BLaER1 treated with 17β-estradiol and CSF1 and Interleukin-3, amounts not matched to agents 10 nM and 100 nM (cell line): ENCODE results near the gene GNE.
A peak's percentile ranks its signal among the peaks of the same experiment; 100 is the strongest.

Experiments
- H3K27ac ChIP-seq, 11 experiments: shearing (Covaris generic); formaldehyde crosslinking; 2 replicates each; pipeline ENCODE4 v1.8.1; 2022
- H3K27me3 ChIP-seq, 11 experiments: shearing (Covaris generic); formaldehyde crosslinking; 2 replicates each; pipeline ENCODE4 v1.8.1; 2022
- H3K36me3 ChIP-seq, 11 experiments: shearing (Covaris generic); formaldehyde crosslinking; 2 replicates each; pipeline ENCODE4 v1.8.1; 2022
- H3K4me1 ChIP-seq, 10 experiments: shearing (Covaris generic); formaldehyde crosslinking; 2 replicates each; pipeline ENCODE4 v1.8.1; 2022
- H3K4me2 ChIP-seq, 11 experiments: shearing (Covaris generic); formaldehyde crosslinking; 2 replicates each; pipeline ENCODE4 v1.8.1; 2022
- H3K4me3 ChIP-seq, 10 experiments: shearing (Covaris generic); formaldehyde crosslinking; 2 replicates each; pipeline ENCODE4 v1.8.1; 2022
- H3K9ac ChIP-seq, 11 experiments: shearing (Covaris generic); formaldehyde crosslinking; 2 replicates each; pipeline ENCODE4 v1.8.1; 2022
- H3K9me3 ChIP-seq, 11 experiments: shearing (Covaris generic); formaldehyde crosslinking; replicated peaks in 1 of 11; 2 replicates each; pipeline ENCODE4 v1.8.1; 2022
- H4K20me1 ChIP-seq, 11 experiments: shearing (Covaris generic); formaldehyde crosslinking; 2 replicates each; pipeline ENCODE4 v1.8.1; 2022
- Cebpa-rat ChIP-seq, 11 experiments: shearing (Covaris generic); IDR thresholded peaks; 2 replicates each; pipeline ENCODE4 v1.8.1; 2022

Gene GNE

GRCh38 chr9:36207546-36208012, 50.7 kb downstream of the GNE start:
- peaks cover 90 to 100% (median 100%) of the 10 kb centered on the region in 11 experiments for H4K20me1 ChIP-seq
- H3K9me3 ChIP-seq: no peaks in the 10 kb centered on the region
- H3K27me3 ChIP-seq: no peaks in the 10 kb centered on the region
- H3K4me2 ChIP-seq: peak overlapping the region in 9 of 11 experiments; percentile 24 to 69 (median 43); a peak in 18 of 22 replicates
- H3K36me3 ChIP-seq: peaks cover 100% of the 10 kb centered on the region in 11 experiments
- H3K27ac ChIP-seq: peak overlapping the region in 10 of 11 experiments; percentile 6 to 74 (median 48); a peak in 15 of 22 replicates
- H3K9ac ChIP-seq: peak overlapping the region in 10 of 11 experiments; percentile 6 to 60 (median 42); a peak in 18 of 22 replicates
- H3K4me3 ChIP-seq: no peak overlapping the region
- H3K4me1 ChIP-seq: peaks cover 0 to 39% (median 28%) of the 10 kb centered on the region in 10 experiments; a peak in 18 of 20 replicates
- no peak for TF ChIP-seq Cebpa-rat (IDR thresholded peaks at IDR 0.05)

- H3K36me3 ChIP-seq: peaks cover 100% of the 10 kb centered on the region in 11 experiments
- H3K4me1 ChIP-seq: peaks cover 0 to 39% (median 28%) of the 10 kb centered on the region in 10 experiments; a peak in 17 of 20 replicates
- no peaks in the 10 kb centered on the region for H3K9me3 ChIP-seq
- H4K20me1 ChIP-seq: peaks cover 88 to 100% (median 100%) of the 10 kb centered on the region in 11 experiments
- no peaks in the 10 kb centered on the region for H3K27me3 ChIP-seq
- peak overlapping the region in 8 of 11 experiments; percentile 6 to 74 (median 48); a peak in 10 of 22 replicates for H3K27ac ChIP-seq
- no peak for TF ChIP-seq Cebpa-rat (IDR thresholded peaks at IDR 0.05)
- peak overlapping the region in 9 of 11 experiments; percentile 6 to 60 (median 41); a peak in 13 of 22 replicates for H3K9ac ChIP-seq
- H3K4me3 ChIP-seq: no peak overlapping the region
- H3K4me2 ChIP-seq: peak overlapping the region in 9 of 11 experiments; percentile 24 to 69 (median 43); a peak in 15 of 22 replicates
These were observed 51.2 kb downstream of the GNE start for GRCh38 chr9:36207016-36207415.

- no peak for TF ChIP-seq Cebpa-rat (IDR thresholded peaks at IDR 0.05)
- peak overlapping the region in 1 of 11 experiments; percentile 6; a peak in 1 of 22 replicates for H3K9ac ChIP-seq
- peaks cover 0 to 39% (median 28%) of the 10 kb centered on the region in 10 experiments; a peak in 17 of 20 replicates for H3K4me1 ChIP-seq
- no peaks in the 10 kb centered on the region for H3K9me3 ChIP-seq
- H4K20me1 ChIP-seq: peaks cover 79 to 100% (median 99%) of the 10 kb centered on the region in 11 experiments
- H3K27ac ChIP-seq: no peak overlapping the region
- H3K27me3 ChIP-seq: no peaks in the 10 kb centered on the region
- no peak overlapping the region for H3K4me2 ChIP-seq
- peaks cover 100% of the 10 kb centered on the region in 11 experiments for H3K36me3 ChIP-seq
- no peak overlapping the region for H3K4me3 ChIP-seq
These were observed 53.2 kb downstream of the GNE start for GRCh38 chr9:36204906-36205547.

- Histone ChIP-seq H4K20me1 (peaks cover 73 to 87% (median 81%) of the 10 kb centered on the region in 11 experiments), H3K4me1 (peaks cover 32 to 45% (median 41%) of the 10 kb centered on the region in 10 experiments), H3K27ac (no peak overlapping the region), H3K4me2 (peak overlapping the region; percentile 95 to 99 (median 97)), H3K4me3 (peak overlapping the region in 7 of 10 experiments; percentile 79 to 99 (median 94); a peak in 8 of 20 replicates), H3K27me3 (no peaks in the 10 kb centered on the region), H3K36me3 (peaks cover 43 to 66% (median 54%) of the 10 kb centered on the region in 11 experiments), H3K9ac (peak overlapping the region in 8 of 11 experiments; percentile 7 to 99 (median 58); a peak in 11 of 22 replicates), H3K9me3 (no peaks in the 10 kb centered on the region)
- no peak for TF ChIP-seq Cebpa-rat (IDR thresholded peaks at IDR 0.05)
These were observed 63.8 kb downstream of the GNE start for GRCh38 chr9:36194326-36195000.

GRCh38 chr9:36193023-36193422, 65.2 kb downstream of the GNE start:
- no peaks in the 10 kb centered on the region for H3K27me3 ChIP-seq
- peak overlapping the region; percentile 95 to 99 (median 97) for H3K4me2 ChIP-seq
- peaks cover 38 to 50% (median 44%) of the 10 kb centered on the region in 10 experiments for H3K4me1 ChIP-seq
- no peak for TF ChIP-seq Cebpa-rat (IDR thresholded peaks at IDR 0.05)
- peaks cover 65 to 72% (median 67%) of the 10 kb centered on the region in 11 experiments for H4K20me1 ChIP-seq
- peaks cover 28 to 51% (median 40%) of the 10 kb centered on the region in 11 experiments for H3K36me3 ChIP-seq
- H3K9me3 ChIP-seq: no peaks in the 10 kb centered on the region
- H3K27ac ChIP-seq: peak overlapping the region in 7 of 11 experiments; percentile 0 to 96 (median 26); a peak in 10 of 22 replicates
- H3K4me3 ChIP-seq: peak overlapping the region; percentile 79 to 99 (median 94)
- peak overlapping the region; percentile 95 to 99 (median 97) for H3K9ac ChIP-seq

GRCh38 chr9:36192196-36192595, 66.1 kb downstream of the GNE start:
- Histone ChIP-seq H3K36me3 (peaks cover 20 to 43% (median 32%) of the 10 kb centered on the region in 11 experiments; a peak in 21 of 22 replicates), H3K9me3 (no peaks in the 10 kb centered on the region), H3K27me3 (no peaks in the 10 kb centered on the region), H3K4me2 (peak overlapping the region; percentile 95 to 99 (median 97)), H3K4me3 (peak overlapping the region; percentile 79 to 99 (median 94)), H3K27ac (peak overlapping the region; percentile 93 to 99 (median 96); a peak in 20 of 22 replicates), H4K20me1 (peaks cover 57 to 64% (median 59%) of the 10 kb centered on the region in 11 experiments), H3K4me1 (peaks cover 44 to 56% (median 49%) of the 10 kb centered on the region in 10 experiments), H3K9ac (peak overlapping the region; percentile 95 to 99 (median 97))
- TF ChIP-seq Cebpa-rat (IDR thresholded peaks at IDR 0.05): no peak

GRCh38 chr9:36191686-36192085, 66.6 kb downstream of the GNE start:
- Histone ChIP-seq H3K9me3 (no peaks in the 10 kb centered on the region), H3K36me3 (peaks cover 15 to 38% (median 27%) of the 10 kb centered on the region in 11 experiments; a peak in 21 of 22 replicates), H4K20me1 (peaks cover 52 to 59% (median 54%) of the 10 kb centered on the region in 11 experiments), H3K9ac (peak overlapping the region; percentile 95 to 99 (median 97)), H3K27ac (peak overlapping the region; percentile 93 to 99 (median 96)), H3K4me1 (peaks cover 47 to 56% (median 51%) of the 10 kb centered on the region in 10 experiments), H3K27me3 (no peaks in the 10 kb centered on the region), H3K4me3 (peak overlapping the region; percentile 79 to 99 (median 94)), H3K4me2 (peak overlapping the region; percentile 95 to 99 (median 97))
- no peak for TF ChIP-seq Cebpa-rat (IDR thresholded peaks at IDR 0.05)

- Histone ChIP-seq H3K4me1 (peaks cover 47 to 56% (median 49%) of the 10 kb centered on the region in 10 experiments), H4K20me1 (peaks cover 48 to 55% (median 50%) of the 10 kb centered on the region in 11 experiments), H3K9ac (peak overlapping the region; percentile 95 to 99 (median 97)), H3K27ac (peak overlapping the region; percentile 93 to 99 (median 96)), H3K9me3 (no peaks in the 10 kb centered on the region), H3K36me3 (peaks cover 11 to 34% (median 22%) of the 10 kb centered on the region in 11 experiments; a peak in 21 of 22 replicates), H3K27me3 (no peaks in the 10 kb centered on the region), H3K4me2 (peak overlapping the region; percentile 95 to 99 (median 97)), H3K4me3 (peak overlapping the region; percentile 79 to 99 (median 94))
- no peak for TF ChIP-seq Cebpa-rat (IDR thresholded peaks at IDR 0.05)
These were observed 67.0 kb downstream of the GNE start for GRCh38 chr9:36191290-36191645.
